ENCODE results near the gene RABL2B.
"Not testable (repeated sequence)": the region's sequence is repeated elsewhere in the genome, so short reads cannot be mapped to it uniquely, and the experiment has no call there.

RABL2B gene

DNA sequence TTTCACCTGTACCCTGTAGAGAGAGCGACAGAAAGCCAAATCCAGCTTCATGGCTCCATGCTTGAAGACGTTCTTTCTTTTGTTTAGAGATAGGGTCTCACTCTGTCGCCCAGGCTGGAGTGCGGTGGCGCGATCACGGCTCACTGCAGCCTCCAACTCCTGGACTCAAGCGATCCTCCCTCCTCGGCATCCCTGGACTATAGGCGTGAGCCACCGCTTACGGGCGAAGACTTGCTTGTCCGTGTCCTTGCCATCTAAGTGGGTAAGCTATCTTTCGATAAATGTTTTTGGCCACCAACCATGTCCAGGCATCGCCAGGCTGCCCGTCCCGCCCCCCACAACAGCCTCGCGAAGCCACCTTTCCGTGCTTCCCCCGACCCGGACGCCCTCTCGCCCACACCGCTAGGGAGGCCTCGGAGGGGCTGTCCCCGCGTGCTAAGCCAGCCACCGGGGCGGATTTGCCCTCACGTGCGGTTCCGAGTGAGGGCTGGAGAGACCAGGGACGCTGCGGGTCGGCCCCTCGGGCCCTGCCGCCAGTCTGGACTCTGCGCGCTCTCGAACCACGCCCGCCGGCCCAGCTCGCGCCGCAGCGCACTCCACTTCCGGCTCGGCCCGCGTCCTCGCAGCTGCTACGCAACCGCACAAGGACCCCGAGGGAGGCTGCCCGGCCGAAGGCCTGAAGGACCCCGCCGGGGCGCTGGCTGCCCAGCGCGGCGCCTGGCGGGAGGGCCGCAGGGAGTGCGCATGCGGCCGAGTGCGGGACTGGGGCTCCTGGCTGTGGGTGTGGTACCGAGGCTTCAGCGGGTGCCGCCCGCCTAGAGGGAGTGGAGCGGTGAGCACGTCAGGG, at the start of gene RABL2B:
TSS of gene RABL2B (minus strand) at position 604 of the 847 bp plus-strand sequence. CDS start 1,342 bp downstream, outside the sequence.
- not testable (repeated sequence) for DNase-seq

DNA sequence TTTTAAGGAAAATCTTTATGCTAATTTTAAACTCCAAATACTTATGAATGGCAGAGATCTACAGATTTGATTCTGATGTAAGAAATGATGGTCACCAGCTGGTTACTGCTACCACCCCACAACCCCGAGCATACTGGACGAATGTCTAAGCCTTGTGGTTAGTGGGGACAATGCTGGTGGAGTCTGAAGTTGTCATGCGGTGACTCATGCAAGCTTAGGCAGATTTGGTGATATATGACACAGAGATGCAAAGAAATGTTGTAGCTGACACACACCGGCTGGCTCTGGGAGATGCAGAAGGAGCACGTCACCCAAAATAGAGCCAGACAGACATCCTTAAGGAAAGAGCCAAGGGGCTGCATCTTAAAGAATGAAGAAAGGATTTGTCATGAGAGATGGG, 3.5 kb upstream of the RABL2B start:
- DNase-seq, result not testable (repeated sequence)

DNA sequence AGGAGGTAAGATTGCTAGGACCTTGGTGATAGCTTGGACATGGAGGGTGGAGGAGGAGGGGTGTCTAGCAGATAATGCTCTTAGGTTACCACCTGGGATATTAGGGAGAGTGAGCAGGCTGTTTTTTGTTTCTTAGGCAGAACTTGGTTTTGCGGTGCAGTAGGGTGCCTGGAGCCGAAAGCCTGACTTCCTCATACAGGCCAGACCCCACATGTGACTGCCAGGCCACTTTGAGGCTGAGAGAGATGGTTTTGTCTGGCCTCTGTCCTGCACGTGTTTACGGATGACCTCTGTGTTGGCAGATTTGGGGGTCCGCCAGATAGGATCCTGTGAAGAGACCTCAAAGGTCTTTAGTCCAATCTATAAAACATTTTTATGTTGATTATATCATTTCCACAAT, 1.9 kb upstream of the RABL2B start:
- DNase-seq, result not testable (repeated sequence)

DNA sequence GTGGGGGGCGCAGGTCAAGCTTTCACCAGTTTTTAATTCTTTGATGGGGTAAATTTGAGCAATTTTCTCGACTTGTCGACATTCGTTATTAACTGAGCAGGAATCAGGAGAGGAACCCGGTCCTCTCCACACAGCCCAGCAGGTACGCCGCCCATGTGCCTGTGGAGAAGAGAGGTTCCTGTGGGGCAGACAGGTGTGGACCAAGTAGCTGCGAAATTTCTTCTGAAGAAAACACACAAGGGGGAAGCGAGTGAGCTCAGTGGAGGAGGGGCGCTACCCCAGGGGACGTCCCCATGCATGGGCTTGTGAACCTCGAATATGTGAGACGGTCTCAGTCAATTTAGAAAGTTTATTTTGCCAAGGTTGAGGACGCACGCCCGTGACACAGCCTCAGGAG, 442 bp upstream of the RABL2B start:
- DNase-seq, result not testable (repeated sequence)

DNA sequence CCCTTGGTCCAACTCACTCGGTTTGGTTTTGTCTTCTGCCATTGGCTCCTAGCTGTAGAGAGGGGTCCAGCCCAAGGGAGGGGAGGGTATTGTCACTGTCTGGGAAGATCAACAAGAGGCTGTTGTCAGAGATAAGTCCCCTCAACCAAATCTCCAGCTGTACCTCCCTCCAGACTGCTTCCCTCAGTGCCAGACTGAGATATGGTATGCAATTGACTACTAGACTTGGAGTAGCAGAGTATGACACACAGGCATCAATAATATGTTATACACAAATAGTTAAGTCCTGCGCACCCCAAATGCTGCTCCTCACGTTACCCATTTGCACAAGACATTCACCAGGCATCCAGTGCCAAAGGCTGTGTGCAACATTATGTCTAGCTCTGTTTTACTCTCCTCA, 1.2 kb downstream of the RABL2B start:
- DNase-seq, result not testable (repeated sequence)

DNA sequence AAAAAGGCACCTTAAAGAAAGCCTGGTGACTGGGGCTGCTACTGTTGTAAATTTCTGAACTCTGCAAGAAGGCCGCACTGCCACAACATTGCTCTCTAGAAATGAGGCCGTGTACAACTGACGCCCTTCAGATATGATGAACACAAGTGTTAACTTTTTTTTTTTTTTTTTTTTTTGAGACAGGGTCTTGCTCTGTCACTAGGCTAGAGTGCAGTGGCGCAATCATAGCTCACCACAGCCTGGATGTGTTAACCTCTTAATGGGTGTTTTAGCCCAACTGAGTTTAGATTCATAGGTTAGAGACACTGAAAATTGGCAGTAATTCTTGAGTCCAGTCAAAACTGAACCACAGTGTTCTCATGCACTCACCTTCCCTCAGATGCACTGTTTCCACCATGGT, 3.2 kb downstream of the RABL2B start:
- not testable (repeated sequence) for DNase-seq

DNA sequence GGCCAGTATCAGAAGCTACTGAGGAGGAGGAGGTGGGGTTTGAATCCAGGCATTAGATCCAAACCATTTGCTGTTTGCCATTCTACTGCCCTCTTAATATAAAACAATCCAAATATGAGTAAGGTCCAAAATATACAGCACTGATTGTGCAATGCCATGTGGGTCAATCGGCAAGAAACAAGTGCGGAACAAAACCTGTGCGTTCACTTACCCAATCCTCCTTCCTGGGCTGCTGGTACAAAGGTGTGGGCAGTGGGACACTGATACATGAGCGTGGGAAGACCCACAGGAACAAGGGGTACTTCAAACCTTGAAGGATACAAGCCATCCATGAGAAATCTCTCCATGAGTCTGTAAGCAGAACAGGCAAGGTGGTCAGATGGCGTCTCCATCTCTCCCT, 5.8 kb downstream of the RABL2B start:
- DNase-seq, result not testable (repeated sequence)

DNA sequence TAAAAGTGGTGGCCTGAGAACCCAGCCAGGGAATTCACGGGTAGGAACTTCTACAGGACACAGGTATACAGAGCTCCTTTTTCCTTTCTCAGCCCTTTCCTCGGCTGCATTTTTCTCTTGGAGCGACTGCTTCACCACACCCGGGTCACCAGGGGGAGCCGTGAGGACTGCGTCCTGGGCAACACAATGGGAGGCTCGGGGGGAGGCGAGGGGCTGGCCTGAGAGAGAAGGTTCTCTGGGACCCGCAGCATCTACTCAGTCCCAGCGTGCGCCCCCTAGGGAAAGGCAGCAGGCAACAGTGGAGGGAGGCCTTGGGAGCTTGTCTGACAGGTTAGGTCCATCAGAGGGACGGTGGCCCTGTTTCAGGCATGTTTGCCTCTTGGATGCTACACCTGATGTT, 8.3 kb downstream of the RABL2B start:
- not testable (repeated sequence) for DNase-seq

DNA sequence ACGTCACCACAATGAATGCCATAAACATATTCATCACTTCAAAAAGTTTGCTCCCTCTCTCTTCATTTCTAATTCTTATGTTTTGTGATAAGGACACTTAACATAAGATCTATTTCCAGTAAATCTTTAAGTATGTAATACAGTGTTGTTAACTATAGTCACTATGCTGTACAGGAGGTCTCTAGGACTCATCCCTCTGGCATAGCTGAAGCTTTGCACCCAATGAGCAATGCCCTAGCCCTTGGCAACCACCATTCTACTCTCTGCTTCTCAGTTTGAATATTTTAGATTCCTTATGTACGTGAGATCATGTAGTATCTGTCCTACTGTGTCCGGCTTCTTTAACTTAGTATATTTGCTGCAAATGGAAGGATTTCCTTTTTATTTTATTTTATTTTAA, 19.1 kb downstream of the RABL2B start:
- not testable (repeated sequence) for DNase-seq

DNA sequence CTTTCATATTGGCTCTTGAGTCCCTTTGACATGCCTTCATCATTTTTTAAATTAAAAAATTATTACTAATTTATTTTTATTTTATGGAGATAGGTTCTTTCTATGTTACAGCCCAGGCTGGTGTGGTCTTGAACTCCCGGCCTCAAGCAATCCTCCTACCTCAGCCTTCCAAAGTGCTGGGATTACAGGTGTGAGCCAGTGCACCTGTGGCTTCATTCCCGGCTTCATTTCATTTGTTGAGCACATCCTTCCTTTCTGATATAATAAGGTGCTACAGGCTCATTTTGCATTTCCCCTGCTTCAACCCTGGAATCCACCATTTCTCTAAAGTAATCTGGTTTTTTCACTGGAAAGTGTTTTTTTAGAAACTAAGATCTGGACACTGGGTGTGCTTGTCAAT, 21.6 kb downstream of the RABL2B start:
- not testable (repeated sequence) for DNase-seq

DNA sequence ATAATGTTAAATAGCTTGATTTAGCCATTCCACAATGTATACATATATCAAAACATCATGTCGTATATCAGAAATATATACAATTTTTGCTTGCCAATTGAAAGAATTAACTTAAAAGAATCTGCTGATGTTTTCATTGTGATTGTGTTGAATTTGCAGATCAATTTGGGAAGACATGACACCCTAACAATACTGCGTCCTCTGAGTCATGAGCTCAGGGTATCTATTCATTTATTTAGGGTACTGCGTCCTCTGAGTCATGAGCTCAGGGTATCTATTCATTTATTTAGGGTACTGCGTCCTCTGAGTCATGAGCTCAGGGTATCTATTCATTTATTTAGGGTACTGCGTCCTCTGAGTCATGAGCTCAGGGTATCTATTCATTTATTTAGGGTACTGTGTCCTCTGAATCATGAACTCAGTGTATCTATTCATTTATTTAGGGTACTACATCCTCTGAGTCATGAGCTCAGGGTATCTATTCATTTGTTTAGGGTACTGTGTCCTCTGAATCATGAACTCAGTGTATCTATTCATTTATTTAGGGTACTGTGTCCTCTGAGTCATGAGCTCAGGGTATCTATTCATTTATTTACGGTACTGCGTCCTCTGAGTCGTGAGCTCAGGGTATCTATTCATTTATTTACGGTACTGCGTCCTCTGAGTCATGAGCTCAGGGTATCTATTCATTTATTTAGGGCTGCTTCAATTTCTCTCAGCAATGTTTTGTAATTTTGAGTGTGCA, 23.7 kb downstream of the RABL2B start:
- not testable (repeated sequence) for DNase-seq

DNA sequence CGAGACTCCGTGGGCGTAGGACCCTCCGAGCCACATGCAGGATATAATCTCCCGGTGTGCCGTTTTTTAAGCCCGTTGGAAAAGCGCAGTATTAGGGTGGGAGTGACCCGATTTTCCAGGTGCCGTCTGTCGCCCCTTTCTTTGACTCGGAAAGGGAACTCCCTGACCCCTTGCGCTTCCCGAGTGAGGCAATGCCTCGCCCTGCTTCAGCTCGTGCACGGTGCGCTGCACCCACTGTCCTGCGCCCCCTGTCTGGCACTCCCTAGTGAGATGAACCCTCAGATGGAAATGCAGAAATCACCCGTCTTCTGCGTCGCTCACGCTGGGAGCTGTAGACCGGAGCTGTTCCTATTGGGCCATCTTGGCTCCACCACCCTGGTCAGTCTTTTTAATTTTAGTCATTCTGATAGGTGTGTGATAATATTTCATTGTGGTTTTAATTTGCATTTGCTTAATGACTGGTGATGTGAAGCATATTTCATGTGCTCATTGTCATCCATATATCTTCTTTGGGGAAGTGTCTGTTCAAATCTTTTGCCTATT, 26.4 kb downstream of the RABL2B start:
- DNase-seq, result not testable (repeated sequence)

DNA sequence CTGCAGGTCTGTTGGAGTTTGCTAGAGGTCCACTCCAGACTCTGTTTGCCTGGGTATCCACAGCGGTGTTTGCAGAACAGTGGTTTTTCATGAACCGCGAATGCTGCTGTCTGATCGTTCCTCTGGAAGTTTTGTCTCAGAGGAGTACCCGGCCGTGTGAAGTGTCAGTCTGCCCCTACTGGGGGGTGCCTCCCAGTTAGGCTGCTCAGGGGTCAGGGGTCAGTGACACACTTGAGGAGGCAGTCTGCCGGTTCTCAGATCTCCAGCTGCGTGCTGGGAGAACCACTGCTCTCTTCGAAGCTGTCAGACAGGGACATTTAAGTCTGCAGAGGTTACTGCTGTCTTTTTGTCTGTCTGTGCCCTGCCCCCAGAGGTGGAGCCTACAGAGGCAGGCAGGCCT, 27.0 kb downstream of the RABL2B start:
- DNase-seq, result not testable (repeated sequence)

DNA sequence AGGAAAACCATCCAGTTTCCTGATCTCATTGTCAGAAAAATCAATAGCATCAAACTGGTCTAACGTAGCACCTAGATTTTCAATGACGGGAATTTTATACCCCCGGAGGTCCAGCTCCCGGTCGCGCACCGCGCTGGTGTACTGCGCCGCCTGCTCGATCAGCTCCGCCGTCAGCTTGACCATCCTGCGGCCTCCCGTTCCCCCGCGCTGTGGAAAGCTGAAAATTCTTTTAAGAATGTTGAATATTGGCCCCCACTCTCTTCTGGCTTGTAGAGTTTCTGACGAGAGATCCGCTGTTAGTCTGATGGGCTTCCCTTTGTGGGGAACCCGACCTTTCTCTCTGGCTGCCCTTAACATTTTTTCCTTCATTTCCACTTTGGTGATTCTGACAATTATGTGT, 28.2 kb downstream of the RABL2B start:
- DNase-seq, result not testable (repeated sequence)

DNA sequence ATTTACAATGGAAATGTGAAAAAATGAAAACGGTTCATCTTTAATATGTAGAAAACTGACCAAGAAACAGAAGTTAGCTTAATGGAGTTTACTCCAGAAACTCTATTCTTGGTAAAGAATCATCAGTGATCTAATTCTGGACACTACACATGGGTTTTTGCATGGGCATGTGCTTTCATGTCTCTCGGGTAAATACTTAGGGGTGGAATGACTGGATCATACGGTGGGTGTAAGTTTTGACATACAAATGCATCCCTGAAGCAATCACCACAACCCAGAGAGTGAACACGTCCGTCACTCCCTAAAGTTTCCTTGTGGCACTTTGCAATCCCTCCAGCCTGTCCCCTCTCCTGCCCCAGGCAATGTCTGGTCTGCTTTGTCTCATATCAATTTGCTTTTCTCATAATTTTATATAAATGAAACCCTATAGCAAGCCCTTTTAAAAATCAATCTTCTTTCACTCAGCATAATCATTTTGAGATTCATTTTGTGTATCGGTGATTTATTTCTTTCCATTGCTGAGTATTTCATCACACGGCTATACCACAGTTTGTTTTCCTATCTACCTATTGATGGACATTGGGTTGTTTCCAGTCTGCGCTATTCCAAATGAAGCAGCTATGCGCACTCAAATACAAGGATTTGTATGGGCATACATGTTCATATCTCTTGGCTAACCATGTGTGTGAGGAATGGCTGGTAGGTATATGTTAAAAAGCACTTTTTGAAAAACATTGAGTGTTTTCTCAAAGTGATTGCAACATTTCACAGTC, 33.9 kb downstream of the RABL2B start:
- not testable (repeated sequence) for DNase-seq

DNA sequence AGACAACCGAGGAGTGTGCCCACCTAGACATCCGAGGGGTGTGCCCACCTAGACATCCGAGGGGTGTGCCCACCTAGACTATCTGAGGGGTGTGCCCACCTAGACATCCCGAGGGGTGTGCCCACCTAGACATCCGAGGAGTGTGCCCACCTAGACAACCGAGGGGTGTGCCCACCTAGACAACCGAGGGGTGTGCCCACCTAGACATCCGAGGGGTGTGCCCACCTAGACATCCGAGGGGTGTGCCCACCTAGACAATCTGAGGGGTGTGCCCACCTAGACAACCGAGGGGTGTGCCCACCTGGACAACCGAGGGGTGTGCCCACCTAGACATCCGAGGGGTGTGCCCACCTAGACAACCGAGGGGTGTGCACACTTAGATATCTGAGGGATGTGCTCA, 34.8 kb downstream of the RABL2B start:
- DNase-seq, result not testable (repeated sequence)

DNA sequence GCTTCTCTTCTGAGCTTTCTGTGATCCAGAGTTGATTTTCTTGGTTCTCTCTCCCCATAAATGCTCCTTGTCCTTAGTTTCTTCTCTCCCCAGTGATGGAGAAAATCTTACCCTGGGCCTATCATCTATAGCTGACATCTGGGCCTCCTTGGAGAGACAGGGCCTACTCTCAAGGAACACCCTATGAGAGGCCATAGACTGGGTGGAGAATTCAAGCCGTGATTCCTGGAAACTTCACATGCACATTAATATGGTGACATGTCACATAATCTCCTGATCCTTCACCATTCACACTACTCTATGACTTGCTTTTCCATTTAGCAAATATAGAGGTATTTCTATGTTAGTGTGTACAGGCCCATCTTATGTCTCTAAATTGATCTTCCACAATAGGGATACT, 35.9 kb downstream of the RABL2B start:
- DNase-seq, result not testable (repeated sequence)

DNA sequence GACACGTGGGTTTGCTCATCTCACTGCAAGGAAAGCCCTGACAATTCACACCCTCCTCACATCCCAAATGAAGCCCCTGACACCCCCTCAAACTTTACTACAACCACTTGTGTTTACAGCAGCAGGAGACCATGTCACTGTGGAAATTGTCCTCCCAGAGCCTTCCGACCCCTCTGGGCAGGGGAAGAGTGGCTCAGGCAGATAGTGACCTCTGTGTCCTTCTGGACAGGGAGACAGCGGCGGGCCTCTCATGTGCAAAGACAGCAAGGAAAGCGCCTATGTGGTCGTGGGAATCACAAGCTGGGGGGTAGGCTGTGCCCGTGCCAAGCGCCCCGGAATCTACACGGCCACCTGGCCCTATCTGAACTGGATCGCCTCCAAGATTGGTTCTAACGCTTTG, 39.0 kb downstream of the RABL2B start:
- not testable (repeated sequence) for DNase-seq

DNA sequence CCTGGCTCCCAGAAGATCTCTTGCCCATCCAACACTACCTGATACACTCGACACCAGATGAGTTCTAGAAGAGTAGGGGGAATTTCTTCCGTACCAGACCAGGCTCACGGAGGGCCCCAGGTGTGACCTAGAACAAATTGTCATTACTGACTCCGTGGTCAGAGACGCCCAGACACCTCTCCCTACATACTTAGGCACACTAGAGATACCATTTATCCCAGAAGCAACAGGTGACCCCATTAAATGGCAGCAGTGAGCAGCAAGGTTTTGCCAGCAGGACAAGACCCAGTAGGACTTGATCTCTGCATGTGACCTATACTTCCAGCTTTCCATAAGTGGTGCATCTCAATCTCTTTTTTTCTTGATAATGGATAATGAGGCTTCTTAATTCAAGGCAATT, 42.7 kb downstream of the RABL2B start:
- not testable (repeated sequence) for DNase-seq

DNA sequence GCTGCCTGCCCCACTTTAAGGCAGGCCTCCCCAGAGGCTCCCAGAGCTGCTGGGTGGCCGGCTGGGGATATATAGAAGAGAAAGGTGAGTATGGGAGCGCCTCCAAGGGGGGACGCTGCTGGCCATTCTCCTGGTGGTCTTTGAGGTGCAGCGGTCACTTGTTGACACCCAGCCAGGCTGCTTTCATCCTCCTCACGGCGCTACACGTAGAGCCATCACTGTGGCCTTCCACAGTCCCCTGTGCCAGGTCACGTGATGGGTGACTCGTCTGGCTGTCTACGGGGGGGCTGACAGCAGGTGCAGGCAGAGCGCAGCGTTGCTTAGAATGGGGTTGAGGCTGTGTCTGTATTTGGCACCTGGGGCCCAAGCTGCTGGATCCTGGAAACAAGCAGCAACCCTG, 43.5 kb downstream of the RABL2B start:
- no peak for DNase-seq

DNA sequence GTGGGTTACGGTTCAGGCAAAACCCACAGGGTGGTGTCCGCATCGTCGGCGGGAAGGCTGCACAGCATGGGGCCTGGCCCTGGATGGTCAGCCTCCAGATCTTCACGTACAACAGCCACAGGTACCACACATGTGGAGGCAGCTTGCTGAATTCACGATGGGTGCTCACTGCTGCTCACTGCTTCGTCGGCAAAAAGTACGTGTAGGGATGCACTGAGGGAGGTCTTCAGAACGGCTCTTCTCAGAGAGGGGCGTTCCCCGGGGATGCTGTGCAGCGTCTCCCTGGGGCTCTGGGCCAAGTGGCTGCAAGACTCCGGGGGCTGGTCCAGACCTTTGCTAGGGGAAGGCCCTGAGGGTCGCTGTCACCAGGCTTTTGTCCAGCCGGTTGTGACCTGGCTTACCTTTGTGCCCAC, 44.2 kb downstream of the RABL2B start:
- no peak for DNase-seq

DNA sequence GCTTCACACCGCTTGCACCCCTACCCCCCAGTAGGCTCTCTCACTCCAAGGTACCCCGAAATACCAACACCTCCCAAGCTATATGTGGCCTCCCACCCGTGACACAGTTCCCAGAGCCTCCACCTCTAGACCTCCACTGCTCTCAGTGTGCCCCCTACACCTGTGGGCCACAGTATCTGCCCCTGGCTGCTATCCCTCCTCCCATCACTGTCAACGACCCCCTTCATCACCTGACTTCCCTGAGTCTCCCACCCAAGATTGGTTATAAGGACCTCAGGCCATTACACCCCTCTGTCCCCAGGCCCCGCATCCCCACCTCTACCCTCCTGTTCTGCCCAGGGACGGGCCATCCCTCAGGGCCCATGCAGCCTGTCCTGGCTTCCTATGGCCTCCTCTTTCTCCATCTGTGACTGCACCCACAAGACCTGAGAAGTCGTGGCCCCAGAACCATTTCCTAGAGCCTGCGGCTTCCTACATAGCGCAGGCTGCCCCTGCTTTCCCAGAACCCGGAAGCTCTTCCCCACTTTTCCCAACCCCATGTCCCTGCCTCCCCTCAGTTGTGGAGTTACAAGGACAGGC, 44.7 kb downstream of the RABL2B start:
- DNase-seq, result no peak

Measured in NCI-H1417 treated with DMSO at 0.1 percent for 48 hours (cell line).